Osteoblast (primary cell): ENCODE measurements around the gene ITGB5. TPM values are rescaled to one million over a fixed set of nuclear protein-coding genes. Genes with fewer than 3 reads are reported as not detected.
A peak's percentile ranks its signal among the peaks of the same experiment; 100 is the strongest.

Source experiments
- DNase-seq: peaks from one replicate; pipeline ENCODE4 v3.0.0; 2011; ENCODE audit warnings: low spot score, mixed read lengths; ENCODE audit not compliant: insufficient read length; ENCODE audit errors: missing footprints
- H2AFZ ChIP-seq: 2 replicates; pipeline ENCODE4 v1.6.0; 2011; ENCODE audit warnings: mild to moderate bottlenecking, low read length
- H3K27ac ChIP-seq: 2 replicates; pipeline ENCODE4 v1.5.1; 2011; ENCODE audit warnings: mild to moderate bottlenecking, low read depth, low read length, moderate library complexity
- H3K27me3 ChIP-seq: 2 replicates; pipeline ENCODE4 v1.6.0; 2012; ENCODE audit warnings: mild to moderate bottlenecking, control low read depth, inconsistent platforms, low read length, moderate library complexity; ENCODE audit not compliant: insufficient read depth
- H3K36me3 ChIP-seq: 2 replicates; pipeline ENCODE4 v1.5.1; 2011; ENCODE audit warnings: mild to moderate bottlenecking, low read length, control low read depth, moderate library complexity; ENCODE audit not compliant: insufficient read depth
- H3K4me1 ChIP-seq: 2 replicates; pipeline ENCODE4 v1.5.1; 2011; ENCODE audit warnings: mild to moderate bottlenecking, low read length, control low read depth, moderate library complexity; ENCODE audit not compliant: insufficient read depth
- H3K4me2 ChIP-seq: 2 replicates; pipeline ENCODE4 v1.6.0; 2011; ENCODE audit warnings: mild to moderate bottlenecking, low read length; ENCODE audit not compliant: insufficient read depth
- H3K4me3 ChIP-seq: fragments of 200-600 bp; sonication (generic); 3 replicates; pipeline ENCODE4 v1.5.1; 2012; ENCODE audit warnings: mild to moderate bottlenecking, low read length, inconsistent platforms; ENCODE audit not compliant: insufficient read depth
- H3K79me2 ChIP-seq: 2 replicates; pipeline ENCODE4 v1.6.0; 2012; ENCODE audit warnings: mild to moderate bottlenecking, low read length, control low read depth, inconsistent platforms; ENCODE audit not compliant: insufficient read depth
- H3K9me3 ChIP-seq: 2 replicates; pipeline ENCODE4 v1.5.1; 2011; ENCODE audit warnings: low read depth, low read length, control low read depth
- H4K20me1 ChIP-seq: 2 replicates; pipeline ENCODE4 v1.6.0; 2012; ENCODE audit warnings: mild to moderate bottlenecking, low read length, control low read depth; ENCODE audit not compliant: insufficient read depth
- total RNA-seq: library from RNA; depleted of rRNA; stranded (reverse); fragments of >200 nt; gene quantifications from 2 replicates; pipeline ENCODE4 v1.2.3, GENCODE V29; 2012
- TF ChIP-seq, protein P1 (sequence below): IDR thresholded peaks from 2 replicates; pipeline ENCODE4 v1.5.1; 2011; ENCODE audit warnings: mild to moderate bottlenecking, low read depth, low read length, moderate library complexity; ENCODE audit errors: extremely low read depth

Gene ITGB5
- total RNA-seq, 1 donor: 433 TPM

DNA sequence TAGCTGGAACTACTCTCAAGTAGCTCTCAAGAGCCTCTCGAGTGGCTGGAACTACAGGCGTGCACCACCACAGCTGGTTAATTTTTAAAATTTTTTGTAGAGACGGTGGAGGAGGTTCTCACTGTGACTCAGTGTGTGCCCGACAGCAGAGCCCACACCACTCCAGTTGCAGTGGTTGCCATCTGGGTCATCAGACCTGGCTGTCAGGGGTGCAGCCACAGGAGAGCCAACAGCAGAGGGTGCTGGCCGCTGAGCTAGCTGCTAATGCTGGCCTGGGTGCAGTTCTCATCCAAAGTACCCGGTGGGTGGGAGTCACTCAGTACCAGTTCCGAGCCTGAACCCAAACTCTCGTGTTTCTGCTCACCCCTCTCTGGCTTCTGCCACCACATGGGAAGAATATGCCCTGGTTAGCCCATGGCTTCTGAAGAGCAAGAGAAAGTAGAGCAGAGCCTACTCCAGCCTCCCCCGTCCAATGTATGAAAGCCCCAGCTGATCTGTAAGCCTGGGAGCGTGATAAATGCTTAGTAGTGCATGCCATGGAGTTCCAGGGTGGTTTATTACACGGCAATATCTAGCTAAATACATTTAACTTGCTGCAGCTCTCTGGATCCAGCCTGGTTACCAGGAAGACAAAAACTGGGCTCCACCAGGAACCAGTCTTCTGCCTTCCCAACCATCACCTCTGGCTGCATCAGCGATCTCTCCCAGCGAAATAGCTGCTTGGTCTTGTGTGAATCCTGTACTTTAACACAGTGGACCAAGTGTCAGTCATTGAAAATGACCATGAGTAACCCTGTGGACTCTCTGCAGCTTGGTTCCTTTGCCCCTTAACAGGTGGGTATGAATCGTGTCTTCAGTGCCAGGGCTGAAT, 139.8 kb downstream of the ITGB5 start:
- Histone ChIP-seq H3K27me3 (no peaks in the 10 kb centered on the region), H3K4me1 (no peaks in the 10 kb centered on the region), H4K20me1 (no peaks in the 10 kb centered on the region), H3K36me3 (peaks cover 20% of the 10 kb centered on the region), H3K27ac (no peak overlapping the region), H3K4me2 (no peak overlapping the region), H3K79me2 (no peaks in the 10 kb centered on the region), H2AFZ (no peak overlapping the region), H3K9me3 (no peaks in the 10 kb centered on the region), H3K4me3 (no peak overlapping the region)
- TF ChIP-seq, protein P1, sequence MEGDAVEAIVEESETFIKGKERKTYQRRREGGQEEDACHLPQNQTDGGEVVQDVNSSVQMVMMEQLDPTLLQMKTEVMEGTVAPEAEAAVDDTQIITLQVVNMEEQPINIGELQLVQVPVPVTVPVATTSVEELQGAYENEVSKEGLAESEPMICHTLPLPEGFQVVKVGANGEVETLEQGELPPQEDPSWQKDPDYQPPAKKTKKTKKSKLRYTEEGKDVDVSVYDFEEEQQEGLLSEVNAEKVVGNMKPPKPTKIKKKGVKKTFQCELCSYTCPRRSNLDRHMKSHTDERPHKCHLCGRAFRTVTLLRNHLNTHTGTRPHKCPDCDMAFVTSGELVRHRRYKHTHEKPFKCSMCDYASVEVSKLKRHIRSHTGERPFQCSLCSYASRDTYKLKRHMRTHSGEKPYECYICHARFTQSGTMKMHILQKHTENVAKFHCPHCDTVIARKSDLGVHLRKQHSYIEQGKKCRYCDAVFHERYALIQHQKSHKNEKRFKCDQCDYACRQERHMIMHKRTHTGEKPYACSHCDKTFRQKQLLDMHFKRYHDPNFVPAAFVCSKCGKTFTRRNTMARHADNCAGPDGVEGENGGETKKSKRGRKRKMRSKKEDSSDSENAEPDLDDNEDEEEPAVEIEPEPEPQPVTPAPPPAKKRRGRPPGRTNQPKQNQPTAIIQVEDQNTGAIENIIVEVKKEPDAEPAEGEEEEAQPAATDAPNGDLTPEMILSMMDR: no peak
- DNase-seq: no peak

- no peak overlapping the region for H2AFZ ChIP-seq
- no peaks in the 10 kb centered on the region for H3K27me3 ChIP-seq
- TF ChIP-seq, protein P1: no peak
- no peaks in the 10 kb centered on the region for H3K79me2 ChIP-seq
- no peak overlapping the region for H3K27ac ChIP-seq
- H3K4me1 ChIP-seq: no peaks in the 10 kb centered on the region
- H3K9me3 ChIP-seq: no peaks in the 10 kb centered on the region
- H4K20me1 ChIP-seq: no peaks in the 10 kb centered on the region
- peaks cover 35% of the 10 kb centered on the region for H3K36me3 ChIP-seq
- no peak for DNase-seq
- H3K4me2 ChIP-seq: no peak overlapping the region
- no peak overlapping the region for H3K4me3 ChIP-seq
Observed at GRCh38 chr3:124745756-124746155, 141.4 kb downstream of the ITGB5 start.

DNA sequence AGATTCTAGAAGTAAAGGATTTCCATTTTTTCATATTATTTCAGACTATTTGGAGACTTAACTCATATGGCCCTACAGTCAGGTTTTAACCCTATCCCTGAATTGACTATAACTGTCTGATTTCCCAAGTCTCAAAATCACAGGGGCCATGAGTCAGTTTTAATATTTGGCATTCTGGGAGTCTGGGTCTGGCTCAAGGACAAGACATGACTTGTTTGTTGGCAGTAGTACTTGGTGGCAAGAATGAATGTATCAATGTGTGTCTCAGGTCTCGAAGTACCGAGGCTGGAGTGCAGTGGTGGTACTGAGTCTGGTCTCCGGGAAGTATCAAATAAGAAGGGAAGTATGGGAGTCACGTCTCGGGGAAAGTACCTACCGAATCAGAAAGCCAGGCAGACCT, 146.1 kb downstream of the ITGB5 start:
- Histone ChIP-seq H3K9me3 (no peaks in the 10 kb centered on the region), H3K4me3 (no peak overlapping the region), H3K27me3 (no peaks in the 10 kb centered on the region), H2AFZ (no peak overlapping the region), H3K36me3 (peaks cover 74% of the 10 kb centered on the region), H3K4me2 (no peak overlapping the region), H3K4me1 (no peaks in the 10 kb centered on the region), H3K79me2 (peaks cover 14% of the 10 kb centered on the region), H4K20me1 (peaks cover 3% of the 10 kb centered on the region), H3K27ac (peak overlapping the region; percentile 33)
- DNase-seq: no peak
- TF ChIP-seq, protein P1: no peak

DNA sequence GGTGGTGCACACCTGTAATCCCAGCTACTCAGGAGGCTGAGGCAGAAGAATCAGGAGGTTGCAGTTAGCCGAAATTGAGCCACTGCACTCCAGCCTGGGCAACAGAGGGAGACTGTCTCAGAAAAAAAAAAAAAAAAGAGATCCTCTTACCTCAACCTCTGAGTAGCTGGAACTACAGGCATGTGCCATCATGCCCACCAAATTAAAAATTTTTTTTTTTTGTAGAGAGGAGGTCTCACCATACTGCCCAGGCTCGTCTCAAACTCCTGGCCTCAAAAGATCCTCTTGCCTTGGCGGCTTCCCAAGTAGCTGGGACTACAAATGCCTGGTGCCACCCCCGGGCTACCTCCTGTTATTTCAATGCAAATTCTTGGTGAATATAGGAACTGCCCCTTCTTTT, 155.4 kb downstream of the ITGB5 start:
- Histone ChIP-seq H3K79me2 (peaks cover 40% of the 10 kb centered on the region), H3K27ac (no peak overlapping the region), H3K36me3 (peaks cover 9% of the 10 kb centered on the region), H3K27me3 (no peaks in the 10 kb centered on the region), H2AFZ (no peak overlapping the region), H3K4me3 (no peak overlapping the region), H3K9me3 (no peaks in the 10 kb centered on the region), H3K4me2 (peak overlapping the region; percentile 89), H3K4me1 (peaks cover 23% of the 10 kb centered on the region), H4K20me1 (no peaks in the 10 kb centered on the region)
- no peak for DNase-seq
- TF ChIP-seq, protein P1: no peak
